Activated CD4-positive, alpha-beta T cell treated with anti-CD3 and anti-CD28 coated beads, Interleukin-2, Interleukin-6, amounts not matched to agents 100 ng/mL and 50 ng/mL, durations not matched to agents 16 hours and 8 hours (primary cell): ENCODE measurements around the gene DUSP23.

ENCODE experiments used
- DNase-seq: peaks from one replicate; pipeline ENCODE4 v3.0.0-alpha.2; 2020

DUSP23 gene

GRCh38 chr1:159786966-159787365 lies 6.2 kb downstream of the DUSP23 start:
- no peak for DNase-seq

DNA sequence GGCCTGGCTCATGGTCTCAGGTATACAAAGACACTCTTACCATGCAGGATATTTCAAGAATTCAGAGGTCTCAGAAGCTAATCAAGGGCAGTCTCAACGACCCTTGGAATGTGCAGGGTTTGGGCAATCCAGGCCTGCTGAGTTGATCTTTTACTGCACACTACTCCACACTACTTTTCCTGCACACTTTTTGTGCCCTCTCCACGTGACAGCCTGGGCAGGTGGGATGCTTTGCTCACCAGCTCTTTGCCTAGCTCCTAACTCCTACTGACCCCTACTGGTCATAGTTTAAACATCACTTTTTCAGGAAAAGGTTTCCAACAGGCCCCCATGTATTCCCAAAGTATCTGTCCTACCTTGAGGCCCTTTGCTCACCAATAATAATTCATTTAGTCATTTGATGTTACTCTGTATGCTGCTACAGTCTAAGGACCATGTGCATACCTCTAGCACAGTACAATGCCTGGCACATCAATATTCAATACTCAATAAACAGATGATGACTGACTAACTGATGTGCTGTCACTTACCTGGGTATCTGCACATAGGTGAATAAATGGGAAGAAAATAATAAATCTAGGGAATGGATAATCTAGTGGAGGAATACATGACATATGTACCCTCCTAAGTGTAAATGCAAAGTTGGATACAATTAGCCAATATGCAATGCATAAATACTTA lies 9.6 kb downstream of the DUSP23 start:
- peak; percentile 19 for DNase-seq

- no peak for DNase-seq
These were observed 10.3 kb downstream of the DUSP23 start for GRCh38 chr1:159791031-159791430.

DNA sequence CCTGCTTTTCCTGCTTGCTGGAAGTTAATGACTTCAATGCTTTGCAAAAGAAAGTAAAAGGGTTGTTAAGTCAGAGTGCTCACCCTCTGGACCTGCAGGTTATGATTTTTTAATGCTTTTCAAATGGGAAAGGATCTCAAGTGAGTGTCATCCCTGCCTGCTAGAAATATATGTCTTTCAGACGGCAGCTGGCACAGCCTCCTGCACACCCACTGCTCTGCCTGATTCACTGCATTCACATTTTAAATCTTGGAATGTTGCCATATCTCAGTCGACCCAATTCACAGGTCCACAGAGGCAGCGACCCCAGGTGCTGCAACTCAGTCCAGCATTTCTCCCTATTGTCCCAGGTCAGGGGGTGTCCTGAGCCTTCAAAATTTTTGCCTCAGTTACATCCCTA lies 10.7 kb downstream of the DUSP23 start:
- DNase-seq = no peak

GRCh38 chr1:159795534-159795933 lies 14.8 kb downstream of the DUSP23 start:
- no peak for DNase-seq

DNA sequence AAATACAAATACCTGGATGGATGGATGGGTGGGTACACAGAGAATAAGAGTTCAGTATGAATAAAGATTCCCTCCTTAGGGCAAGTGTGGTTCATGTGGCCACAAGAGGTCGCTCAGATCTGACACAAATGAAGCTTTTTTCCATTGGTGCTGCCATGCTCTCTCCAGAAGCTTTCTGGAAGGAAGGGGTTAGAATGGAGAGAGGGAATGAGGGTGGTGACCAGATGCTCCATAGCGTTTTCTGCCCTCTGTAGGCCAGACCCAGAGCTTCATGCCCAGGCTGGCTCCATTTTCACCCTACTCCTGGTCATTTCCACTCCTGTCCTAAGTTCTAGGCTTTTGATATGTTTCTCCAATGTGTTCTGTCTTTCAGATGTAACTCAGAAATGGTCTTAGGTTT lies 18.1 kb downstream of the DUSP23 start:
- DNase-seq = peak; percentile 53

DNA sequence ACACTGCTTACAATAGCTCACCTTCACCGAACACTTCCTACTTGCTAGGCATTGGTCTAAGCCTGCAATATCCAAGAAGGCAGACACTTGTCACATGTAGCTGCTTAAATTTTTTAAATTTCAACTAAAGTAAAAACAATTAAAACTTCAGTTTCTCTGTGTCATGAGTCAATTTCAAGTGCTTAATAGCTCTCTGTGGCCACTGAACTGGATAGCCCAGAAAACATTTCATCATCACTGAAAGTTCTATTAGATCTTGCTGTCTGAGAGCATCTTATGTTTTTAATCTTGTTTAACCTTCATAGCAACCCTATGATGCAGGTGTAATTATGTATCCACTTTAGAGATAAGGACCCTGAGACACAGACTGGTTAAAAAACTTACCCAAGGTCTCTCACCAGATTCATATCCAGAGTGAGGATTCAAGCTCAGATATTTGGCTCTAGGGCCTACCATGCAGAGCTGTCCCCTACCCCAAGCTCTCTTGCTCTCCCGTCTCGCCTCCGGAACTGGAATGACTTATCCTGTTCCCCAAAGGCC lies 18.8 kb downstream of the DUSP23 start:
- DNase-seq = no peak

- peak; percentile 33 for DNase-seq
These were observed 19.6 kb downstream of the DUSP23 start for GRCh38 chr1:159800177-159800930.

DNA sequence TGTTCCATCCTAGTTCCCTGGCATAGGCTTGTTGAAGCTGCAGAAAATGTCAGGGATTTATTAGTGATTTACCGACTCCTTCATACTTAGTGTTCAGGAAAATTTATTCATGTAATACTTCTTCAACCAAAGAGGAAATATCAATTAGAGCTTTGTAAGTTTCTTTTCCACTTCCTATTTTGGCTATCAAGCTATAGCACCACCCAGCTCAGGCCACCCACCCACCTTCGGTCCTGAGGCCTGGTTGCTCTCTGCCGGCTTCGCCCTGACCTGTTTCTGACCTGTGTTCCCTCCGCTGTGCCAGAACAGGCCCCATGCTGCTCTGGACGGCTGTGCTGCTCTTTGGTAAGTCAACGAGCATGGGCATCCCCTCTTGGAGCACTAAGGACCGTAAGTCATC lies 21.3 kb downstream of the DUSP23 start, which contains the start of gene FCRL6:
FCRL6 (plus strand) TSS at position 250 of the 400 bp plus-strand sequence; CDS start at position 315, 65 bp downstream.
- no peak for DNase-seq

- no peak for DNase-seq
These were observed 23.4 kb downstream of the DUSP23 start for GRCh38 chr1:159803956-159804689.

DNA sequence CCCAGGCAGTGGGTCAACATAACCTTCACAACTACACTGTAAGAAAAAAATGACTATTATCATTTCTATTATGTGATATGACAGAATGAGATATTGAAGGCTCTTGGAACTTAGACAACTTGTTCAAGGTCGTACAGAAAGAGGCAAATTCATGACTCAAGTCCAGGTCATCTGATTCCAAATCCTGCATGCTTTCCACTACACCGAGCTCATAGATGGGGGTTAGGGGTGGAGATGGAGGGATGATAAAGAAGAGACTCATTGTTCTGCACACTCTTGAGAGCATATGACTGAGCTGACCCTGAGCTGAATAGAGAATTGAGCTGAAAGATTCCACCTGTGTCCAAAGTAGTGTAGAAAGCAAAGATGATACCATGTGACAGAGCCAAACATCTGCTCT lies 24.2 kb downstream of the DUSP23 start:
- no peak for DNase-seq

DNA sequence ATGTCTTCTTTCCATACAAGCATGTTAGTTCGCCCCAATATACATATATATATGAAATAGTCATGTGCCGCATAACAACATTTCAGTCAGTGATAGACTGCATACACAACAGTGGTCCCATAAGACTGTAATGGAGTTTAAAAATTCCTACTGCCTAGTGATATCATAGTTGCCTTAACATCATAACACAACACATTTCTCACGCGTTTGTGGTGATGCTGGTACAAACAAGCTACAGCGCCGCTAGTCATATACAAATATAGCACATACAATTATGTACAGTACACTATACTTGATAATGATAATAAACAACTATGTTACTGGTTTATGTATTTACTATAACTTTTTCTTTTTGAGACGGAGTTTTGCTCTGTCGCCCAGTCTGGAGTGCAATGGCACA lies 35.2 kb downstream of the DUSP23 start:
- DNase-seq = no peak

- no peak for DNase-seq
These were observed 36.7 kb downstream of the DUSP23 start for GRCh38 chr1:159817276-159818041.

- no peak for DNase-seq
These were observed 40.6 kb downstream of the DUSP23 start for GRCh38 chr1:159821171-159821867.

DNA sequence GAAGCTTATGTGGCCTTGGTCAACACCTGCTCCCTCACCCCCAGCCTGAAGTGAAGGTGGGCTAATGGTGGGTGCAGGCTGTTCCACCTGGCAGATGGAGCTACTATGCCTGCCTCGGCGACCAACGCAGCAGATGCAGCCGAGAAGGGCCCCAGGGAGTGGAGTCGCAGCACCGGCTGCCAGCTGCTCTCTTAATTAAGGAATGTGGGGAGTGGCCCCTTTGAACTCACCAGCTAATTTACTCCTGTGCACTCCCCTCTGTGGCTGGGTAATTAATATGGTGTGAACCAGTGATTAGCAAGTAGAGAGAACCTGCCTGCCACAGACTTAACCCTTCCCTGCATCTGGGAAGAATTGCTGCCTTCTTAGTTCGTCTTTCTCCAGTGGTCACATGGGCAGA lies 42.6 kb downstream of the DUSP23 start:
- no peak for DNase-seq

DNA sequence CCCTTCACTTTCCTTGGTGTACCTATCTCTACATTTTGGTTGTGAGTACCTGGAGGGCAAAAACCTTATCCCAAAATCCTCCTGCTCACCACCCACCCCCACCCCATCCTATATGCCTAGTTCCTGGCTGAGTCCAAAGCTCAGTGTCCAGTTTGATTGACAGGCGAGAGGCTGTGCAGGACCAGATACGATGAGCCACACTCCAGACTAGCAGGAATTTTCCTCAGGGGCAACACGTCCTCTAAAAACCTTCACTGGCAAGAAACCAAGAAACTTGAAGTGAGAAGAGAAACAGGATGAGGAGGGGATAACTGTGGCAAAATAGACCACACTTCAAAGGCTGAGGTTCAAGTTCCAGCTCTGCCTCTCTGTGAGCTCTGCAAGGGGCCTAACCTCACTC lies 44.8 kb downstream of the DUSP23 start:
- peak; percentile 18 for DNase-seq

GRCh38 chr1:159826441-159827101 lies 45.8 kb downstream of the DUSP23 start, which contains the start of gene SLAMF8:
SLAMF8 (plus strand) TSS chr1:159826873; CDS start chr1:159826899, 26 bp downstream.
- peak; percentile 77 for DNase-seq

- no peak for DNase-seq
These were observed 46.3 kb downstream of the DUSP23 start for GRCh38 chr1:159827102-159827490.

DNA sequence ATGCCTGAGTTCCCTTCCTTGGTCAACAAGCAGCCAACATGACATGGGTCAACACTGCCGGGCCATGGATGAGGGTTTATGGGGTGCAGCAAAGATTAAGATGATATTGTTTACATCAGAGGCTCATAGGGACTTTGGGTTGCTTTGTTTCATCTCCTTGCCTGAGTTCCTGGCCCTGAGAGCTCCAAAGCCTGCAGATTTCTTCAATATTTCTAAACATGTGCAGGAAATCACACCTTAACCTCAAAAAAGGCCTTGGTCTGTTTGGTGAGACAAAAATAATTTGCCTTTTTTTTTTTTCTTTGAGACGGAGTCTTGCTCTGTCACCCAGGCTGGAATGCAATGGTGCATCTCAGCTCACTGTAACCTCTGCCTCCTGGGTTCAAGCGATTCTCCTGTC lies 46.8 kb downstream of the DUSP23 start:
- peak; percentile 51 for DNase-seq

DNA sequence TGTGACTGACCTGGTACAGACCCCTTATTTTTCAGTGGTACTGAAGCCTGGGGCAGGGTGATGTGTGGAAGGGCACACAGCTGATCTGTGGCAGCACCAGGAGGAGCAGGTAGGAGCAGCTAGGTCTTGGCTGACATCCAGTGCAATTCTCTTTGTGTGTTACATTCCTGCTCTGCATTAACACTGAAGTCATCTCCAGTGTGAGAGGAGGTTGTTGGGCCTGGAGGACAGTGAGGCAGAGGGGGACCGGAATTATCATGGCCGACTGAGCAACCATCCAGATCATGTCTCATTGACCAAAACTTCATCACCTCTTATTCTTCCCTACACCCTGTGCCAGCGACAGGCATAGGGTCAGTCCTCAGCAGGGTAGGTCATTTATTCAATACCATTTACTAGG lies 47.4 kb downstream of the DUSP23 start:
- DNase-seq = no peak

DNA sequence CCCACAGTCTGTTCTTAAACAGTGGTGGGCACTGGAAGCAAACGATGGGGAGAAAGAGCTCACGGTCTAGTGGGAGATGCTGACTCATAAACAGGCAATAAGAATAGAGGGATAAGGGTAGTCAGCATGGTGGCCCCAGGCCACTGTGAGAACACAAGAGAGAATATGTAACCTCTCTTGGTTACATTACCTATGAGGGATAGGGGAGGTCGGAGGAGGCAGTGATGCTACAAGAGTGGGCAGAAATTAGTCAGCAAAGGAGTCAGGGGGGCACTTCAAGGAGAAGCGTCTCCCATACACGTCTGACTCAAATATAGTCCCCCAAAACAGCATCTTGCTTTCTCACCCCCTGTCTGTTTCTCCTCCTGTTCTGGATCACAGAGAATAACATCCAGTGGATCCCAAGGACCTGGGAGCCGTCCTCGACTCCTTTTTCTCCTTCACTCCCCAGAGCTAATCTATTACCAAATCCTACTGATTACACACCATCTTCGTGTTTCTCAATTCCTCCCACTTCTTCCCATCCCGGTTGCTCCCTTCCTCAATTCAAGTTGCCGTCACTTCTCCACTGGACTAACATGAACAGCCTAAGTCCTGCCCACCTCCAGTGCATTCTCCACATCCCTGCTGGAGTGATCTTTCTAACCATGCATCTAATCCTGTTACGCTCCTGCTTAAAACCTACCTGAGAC lies 48.0 kb downstream of the DUSP23 start:
- DNase-seq = no peak
